ENCODE data around the gene CYB5D1.
"Not testable (repeated sequence)": the region's sequence is repeated elsewhere in the genome, so short reads cannot be mapped to it uniquely, and the experiment has no call there.

CYB5D1 gene, protein sequence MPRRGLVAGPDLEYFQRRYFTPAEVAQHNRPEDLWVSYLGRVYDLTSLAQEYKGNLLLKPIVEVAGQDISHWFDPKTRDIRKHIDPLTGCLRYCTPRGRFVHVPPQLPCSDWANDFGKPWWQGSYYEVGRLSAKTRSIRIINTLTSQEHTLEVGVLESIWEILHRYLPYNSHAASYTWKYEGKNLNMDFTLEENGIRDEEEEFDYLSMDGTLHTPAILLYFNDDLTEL

DNA sequence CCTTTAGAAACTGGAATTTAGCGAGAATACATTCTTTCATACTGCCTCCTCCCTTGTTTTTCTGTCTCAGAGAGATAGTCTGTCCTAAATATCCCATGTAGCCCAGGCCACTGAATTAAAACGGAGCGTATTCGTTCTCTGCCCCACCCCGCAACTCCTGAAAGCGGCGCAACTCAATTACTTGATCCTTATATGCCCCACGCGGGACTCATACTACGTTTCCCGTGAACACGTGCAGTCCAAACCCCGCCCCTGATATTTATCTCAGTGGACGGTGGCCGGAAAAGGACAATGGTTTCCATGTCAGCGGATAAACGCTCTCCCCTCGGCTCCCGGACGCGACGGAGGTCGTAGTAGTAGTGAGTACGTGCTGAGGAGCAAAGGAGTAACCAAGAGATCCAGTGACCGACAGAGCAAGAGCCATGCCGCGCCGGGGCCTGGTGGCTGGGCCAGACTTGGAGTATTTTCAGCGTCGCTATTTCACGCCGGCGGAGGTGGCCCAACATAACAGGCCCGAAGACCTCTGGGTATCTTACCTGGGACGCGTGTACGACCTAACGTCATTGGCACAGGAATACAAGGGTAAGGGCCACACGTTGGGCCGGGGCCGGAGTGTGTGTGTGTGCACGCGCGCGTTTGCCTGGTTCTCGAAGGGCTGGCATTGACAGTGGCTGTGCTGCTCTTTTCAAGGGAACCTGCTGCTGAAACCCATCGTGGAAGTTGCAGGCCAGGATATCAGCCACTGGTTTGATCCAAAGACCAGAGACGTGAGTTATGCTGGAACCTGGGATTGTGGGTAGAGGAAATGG, at the start of gene CYB5D1:
Gene CYB5D1, plus strand, starts transcription at position 291 of the 809 bp plus-strand sequence. Its CDS starts 132 bp downstream, at position 423.
- peak; percentile 85 for DNase-seq

DNA sequence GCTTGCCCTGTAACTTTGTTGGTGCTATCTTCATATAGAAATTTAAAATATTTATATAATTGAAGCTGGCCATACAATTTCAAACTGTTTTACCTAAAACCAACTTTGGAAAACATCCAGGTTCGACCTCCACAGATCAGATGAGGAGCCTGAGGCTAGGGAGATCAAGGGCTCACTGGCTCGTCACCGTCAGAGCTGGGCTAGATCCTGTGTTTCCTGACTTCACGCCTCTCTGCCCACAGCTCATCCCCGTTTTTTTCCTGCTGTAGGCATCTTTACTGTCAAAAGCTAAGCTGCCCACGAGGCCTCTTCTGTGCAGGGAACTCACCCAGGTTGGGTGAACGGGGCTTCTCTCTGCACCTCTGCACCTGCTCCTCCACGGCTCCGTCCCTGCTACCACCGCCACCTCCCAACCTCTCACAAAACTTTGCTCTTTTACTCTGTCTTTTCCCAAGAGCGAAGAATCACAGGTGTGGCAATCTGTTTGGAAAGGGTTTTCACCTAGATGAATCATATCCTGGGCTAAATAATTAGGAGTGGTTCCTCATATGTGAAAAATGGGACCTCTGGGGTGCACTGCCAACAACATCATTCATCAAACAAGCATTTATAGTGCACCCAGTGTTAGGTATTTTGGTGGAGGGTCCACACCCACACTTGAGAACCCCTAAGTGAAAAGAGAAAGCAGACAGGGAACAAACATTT, 48.6 kb upstream of the CYB5D1 start:
- DNase-seq, result no peak

DNA sequence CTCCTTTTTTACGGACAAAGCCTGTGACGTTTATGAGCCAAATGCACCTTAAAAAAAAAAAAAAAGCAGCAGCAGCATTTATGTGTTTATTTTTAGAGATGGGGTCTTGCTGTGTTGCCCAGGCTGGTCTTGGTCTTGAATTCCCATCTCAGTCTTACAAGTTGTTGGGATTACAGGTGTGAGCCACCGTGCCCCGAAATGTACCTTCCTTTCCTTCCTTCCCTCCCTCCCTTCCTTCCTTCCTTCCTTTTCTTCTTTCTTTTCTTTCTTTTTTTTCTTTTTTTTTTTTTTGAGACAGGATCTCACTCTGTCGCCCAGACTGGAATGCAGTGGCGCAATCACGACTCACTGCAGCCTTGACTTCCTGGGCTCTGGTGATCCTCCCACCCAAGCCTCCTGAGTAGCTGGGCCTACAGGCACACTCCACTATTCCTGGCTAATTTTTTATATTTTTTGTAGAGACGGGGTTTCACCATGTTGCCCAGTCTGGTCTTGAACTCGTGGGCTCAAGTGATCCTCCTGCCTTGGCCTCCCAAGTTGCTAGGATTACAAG, 47.9 kb upstream of the CYB5D1 start:
- not testable (repeated sequence) for DNase-seq

DNA sequence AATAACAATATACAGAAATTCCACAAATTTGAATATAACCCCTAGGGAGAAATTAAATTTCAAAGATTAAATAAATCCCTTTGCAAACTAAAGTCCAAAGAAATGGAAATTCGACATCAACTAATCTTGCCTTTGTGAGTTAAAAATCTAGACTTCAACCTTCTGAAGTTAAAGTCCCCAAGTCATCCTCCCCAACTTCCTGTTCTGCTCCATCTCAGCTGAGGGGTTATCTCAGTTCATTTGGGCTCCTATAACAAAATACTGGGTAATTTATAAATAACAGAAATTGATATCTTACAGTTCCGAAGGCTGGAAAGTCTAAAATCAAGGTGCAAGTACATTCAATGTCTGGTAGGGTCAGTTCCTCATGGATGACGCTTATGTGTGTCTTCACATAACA, 46.6 kb upstream of the CYB5D1 start:
- no peak for DNase-seq

DNA sequence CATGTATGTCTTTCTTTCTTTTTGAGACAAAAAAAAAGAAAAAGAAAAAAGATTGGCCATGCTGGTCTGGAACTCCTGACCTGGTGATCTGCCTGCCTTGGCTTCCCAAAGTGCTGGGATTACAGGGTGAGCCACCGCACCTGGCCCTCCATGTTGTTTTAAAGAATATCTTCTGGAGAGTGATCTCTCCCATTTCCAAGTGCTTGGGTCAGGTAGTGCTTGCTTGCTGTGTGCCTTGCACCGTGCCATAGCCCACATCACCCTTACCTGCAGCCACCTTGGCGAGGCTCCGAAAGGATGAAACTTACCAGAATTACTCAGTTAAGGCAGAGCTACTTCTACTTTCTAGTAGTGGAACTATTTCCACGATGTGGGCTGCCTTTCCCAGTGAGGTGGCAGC, 42.8 kb upstream of the CYB5D1 start:
- DNase-seq, result no peak

DNA sequence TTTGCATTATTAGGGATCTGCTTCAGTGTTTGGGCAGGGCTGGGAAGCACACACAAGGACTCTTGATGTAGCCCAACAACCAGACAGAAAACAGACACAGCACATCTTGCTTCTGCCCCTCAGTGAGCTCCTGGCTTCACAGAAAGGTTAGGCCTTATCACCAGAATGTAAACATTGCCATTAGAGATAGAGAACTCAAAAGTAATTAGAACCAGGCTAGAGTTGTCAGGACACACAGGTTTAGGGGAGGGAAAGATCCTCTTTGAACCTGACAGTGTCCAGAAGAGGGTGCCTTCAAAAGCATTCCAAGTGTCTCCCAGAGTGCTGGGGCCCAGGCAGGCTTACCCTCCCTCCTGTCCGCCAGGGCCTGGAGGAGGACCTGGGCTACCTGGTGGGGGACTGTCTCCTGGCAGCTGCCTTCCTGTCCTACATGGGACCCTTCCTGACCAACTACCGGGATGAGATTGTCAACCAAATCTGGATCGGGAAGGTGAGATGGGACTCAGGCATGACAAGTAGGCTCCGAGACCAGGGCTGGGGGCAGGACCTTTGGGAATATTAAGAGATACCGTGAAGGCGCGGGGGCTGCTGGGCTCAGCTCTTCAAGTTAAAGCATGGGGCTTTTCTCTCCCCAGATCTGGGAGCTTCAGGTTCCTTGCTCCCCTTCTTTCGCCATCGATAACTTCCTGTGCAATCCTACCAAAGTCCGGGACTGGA, 40.7 kb upstream of the CYB5D1 start:
- no peak for DNase-seq

DNA sequence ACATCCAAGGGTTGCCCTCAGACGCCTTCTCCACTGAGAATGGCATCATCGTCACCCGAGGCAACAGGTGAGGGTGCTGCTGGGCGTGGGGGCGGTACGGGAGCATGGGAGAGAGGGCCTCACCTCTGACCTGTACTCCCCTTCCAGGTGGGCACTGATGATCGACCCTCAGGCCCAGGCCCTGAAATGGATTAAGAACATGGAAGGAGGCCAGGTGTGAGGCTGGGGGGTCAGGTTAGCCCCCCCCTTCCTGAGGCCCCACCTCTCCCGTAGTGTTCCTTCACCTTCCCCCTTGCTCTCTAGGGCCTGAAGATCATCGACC, 40.2 kb upstream of the CYB5D1 start:
- DNase-seq, result no peak

DNA sequence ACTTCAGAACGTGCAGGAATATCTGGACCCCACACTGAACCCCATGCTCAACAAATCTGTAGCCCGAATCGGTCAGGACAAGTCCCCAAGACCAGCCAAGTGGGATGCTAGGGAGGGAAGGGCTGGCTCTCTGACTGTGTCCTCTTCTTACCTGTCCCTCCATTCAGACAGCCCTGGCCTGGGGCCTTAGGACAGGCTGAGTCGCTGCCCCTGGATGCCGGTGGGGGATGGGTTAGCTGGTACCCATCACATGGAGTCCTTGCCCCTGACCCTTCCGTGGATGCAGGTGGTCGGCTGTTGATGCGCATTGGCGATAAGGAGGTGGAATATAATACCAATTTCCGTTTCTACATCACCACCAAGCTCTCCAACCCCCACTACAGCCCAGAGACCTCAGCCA, 39.8 kb upstream of the CYB5D1 start:
- no peak for DNase-seq

DNA sequence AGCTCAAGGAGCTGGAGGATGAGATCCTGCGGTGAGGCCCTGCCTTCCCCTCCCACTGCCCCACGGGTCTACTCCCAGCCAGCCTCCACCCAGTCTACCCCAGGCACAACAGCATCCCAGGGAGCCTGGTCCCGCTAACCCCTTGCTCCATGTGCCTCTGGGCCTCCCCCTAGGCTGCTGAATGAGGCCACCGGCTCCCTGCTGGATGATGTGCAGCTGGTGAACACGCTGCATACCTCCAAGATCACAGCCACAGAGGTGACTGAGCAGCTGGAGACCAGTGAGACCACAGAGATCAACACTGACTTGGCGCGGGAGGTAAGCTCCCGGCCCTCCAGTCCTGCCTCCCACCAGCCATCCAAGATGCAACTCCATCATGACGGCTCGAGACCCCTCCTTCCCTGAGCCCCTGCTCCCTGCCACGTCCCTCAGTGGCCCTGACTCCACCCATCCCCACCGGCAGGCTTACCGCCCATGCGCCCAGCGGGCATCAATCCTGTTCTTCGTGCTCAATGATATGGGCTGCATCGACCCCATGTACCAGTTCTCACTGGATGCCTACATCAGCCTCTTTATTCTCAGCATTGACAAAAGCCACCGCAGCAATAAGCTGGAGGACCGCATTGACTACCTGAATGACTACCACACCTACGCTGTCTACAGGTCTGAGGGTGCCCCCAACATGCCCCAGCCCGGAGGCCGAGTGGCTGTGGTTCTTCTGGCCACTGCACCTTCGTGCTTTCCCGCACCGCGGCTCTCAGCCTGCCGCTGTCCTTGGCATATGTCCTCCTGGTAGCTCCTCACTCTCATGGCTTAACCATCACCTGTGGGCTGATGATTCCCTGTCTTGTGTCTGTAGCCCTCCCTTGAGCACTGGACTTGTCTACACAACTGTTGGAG, 38.8 kb upstream of the CYB5D1 start:
- DNase-seq, result no peak

DNA sequence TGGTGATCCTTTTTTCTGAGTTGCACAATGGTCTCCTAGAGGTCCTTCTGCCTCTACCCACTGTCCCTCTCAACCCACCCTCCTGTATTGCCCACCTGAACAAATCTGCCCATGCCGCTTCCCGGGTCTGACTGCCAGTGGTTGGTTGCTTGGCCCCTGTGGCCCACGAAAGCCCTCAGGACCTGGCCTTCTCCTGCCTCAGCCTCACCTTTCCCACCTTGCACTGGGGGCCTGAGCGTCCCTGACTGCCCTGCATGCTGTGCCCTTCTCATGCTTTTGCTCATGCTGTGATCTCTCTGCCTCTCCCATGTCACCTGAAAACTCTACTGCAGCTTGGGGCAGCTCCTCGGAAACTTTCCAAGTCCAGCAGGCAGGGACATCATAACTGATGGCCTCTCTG, 37.6 kb upstream of the CYB5D1 start:
- DNase-seq, result no peak

DNA sequence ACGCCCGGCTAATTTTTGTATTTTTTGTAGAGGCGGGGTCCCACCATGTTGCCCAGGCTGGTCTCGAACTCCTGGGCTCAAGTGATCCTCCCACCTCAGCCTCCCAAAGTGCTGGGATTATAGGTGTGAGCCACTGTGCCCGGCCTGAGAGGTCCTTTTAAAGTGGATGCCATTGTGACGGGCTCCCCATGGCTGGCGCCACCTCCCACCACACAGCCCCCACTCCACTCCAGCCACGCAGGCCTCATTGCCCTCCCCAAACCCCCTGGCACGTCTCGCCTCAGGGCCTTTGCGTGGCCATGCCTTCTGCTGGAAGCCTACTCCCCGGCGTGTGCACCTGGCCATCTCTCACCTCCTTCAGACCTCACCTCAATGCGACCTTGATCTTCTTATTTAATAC, 35.7 kb upstream of the CYB5D1 start:
- no peak for DNase-seq

DNA sequence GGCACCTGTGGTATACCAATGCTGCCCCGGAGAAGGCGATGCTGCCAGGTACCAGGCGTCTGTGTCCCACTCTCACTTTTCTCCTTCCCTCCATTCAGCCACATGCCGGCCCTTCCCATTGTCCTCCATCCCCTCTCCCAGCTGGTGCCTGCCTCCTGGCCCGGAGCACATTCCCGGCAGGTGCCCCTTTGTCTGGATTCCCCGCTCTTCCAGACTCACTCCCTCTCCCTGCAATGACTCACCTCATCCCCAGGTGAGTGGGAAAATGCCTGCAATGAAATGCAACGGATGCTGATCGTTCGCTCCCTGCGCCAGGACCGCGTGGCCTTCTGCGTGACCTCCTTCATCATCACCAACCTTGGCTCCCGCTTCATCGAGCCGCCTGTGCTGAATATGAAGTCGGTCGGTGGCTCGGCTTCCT, 34.2 kb upstream of the CYB5D1 start:
- no peak for DNase-seq

DNA sequence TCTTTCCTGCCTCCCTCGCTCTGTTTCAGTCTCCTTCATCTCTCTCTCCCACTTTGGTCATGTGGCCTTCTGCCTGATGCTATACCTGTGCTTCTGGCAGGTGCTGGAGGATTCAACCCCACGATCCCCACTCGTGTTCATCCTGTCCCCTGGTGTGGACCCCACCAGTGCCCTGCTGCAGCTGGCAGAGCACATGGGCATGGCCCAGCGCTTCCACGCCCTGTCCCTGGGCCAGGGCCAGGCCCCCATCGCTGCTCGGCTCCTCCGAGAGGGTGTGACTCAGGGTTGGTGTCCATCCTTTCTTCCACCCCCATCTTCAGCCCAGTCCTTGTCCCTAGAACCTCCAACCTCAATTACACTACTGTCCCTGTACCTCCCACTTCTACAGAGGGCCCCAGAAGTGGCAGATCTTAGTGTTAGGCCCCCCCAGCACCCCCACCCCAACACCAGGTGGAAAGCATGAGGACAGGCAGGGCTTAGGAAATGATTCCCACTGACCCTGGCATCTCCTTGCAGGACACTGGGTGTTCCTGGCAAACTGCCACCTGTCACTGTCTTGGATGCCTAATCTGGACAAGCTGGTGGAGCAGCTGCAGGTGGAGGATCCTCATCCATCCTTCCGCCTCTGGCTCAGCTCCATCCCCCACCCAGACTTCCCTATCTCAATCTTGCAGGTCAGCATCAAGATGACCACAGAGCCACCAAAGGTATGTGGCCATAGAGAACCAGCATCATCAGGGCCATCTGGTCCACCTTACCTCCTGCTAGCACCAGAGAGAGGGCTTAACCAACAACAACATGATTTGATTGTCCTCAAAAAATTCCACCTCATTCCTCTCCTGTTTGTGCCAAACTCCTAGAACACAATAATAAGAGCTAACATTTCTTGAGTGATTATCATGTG, 33.5 kb upstream of the CYB5D1 start:
- DNase-seq, result no peak

DNA sequence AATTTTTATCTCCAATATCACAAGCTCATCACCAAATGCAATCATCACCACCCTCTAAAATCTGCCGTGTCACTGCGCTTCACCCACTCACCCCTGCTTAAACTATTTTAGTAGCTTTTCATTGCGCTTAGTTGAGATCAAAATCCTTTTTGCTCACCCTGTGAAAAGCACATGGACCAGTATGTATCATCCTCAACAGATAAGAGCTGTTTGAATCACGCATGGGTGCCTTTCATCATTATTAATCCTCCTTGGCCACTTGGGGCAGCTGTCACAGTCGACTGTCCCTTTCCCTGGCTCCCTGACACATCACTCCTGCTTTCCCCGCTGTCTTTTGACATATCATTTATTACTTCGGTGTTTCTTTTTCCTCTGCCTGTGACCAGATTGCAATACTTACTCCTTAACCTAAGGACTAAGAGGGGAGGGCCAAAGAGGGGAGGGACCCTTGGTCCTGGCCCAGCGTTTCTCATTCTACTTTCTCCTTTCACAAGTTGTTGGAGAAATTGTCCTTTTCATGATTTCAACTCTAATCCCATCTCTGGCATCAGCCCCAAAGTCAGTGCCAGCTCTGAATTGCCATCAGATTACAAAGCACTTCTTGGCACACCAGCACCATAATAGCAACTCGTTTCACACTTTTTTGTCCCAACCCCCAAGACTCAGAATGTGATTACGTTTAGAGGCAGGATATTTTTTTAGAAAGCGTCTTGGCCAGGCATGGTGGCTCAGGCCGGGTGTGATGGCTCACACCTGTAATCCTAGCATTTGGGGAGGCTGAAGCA, 32.4 kb upstream of the CYB5D1 start:
- DNase-seq, result no peak

DNA sequence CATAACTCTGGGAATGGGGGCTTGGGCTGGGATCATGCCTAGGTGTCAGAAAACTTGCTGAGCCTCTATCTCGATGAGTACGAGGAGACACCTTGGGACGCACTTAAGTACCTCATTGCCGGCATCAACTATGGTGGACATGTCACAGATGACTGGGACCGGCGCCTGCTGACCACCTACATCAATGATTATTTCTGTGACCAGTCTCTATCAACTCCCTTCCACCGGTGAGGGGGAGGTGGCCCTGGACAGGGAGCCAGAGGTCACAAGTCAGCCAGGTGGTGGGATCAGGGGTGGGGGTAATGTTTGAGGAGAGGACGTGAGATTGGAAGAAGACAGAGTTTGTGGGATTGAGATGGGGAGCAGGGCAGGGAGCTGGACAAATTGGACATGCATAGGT, 27.2 kb upstream of the CYB5D1 start:
- no peak for DNase-seq

DNA sequence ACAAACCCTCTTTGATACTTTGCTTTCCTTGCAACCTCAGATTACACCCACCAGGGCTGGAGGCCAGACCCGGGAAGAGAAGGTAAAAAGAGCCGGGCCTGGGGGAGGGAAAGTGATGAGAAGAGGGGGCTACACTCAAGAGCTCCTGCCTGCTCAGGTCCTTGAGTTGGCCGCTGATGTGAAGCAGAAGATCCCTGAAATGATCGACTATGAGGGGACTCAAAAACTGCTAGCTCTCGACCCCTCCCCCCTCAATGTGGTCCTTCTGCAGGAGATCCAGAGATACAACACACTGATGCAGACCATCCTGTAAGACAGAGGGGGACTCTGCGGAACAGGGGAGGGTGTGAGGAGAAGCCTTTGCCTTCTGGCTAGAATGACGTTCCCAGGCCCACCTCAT, 26.6 kb upstream of the CYB5D1 start:
- no peak for DNase-seq

DNA sequence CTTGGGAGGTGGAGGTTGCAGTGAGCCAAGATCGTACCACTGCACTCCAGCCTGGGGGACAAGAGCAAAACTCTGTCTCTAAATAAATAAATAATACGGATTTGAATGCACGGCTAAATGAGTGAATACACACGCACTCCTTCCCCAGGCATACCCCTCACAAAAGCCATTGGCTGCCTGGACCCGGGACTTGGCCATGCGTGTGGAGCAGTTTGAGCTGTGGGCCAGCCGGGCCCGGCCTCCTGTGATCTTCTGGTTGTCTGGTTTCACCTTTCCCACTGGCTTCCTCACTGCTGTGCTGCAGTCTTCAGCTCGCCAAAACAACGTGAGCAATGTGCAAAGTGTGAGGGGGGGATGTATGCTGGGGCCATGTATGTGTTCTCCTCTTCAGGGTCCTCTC, 25.4 kb upstream of the CYB5D1 start:
- no peak for DNase-seq

DNA sequence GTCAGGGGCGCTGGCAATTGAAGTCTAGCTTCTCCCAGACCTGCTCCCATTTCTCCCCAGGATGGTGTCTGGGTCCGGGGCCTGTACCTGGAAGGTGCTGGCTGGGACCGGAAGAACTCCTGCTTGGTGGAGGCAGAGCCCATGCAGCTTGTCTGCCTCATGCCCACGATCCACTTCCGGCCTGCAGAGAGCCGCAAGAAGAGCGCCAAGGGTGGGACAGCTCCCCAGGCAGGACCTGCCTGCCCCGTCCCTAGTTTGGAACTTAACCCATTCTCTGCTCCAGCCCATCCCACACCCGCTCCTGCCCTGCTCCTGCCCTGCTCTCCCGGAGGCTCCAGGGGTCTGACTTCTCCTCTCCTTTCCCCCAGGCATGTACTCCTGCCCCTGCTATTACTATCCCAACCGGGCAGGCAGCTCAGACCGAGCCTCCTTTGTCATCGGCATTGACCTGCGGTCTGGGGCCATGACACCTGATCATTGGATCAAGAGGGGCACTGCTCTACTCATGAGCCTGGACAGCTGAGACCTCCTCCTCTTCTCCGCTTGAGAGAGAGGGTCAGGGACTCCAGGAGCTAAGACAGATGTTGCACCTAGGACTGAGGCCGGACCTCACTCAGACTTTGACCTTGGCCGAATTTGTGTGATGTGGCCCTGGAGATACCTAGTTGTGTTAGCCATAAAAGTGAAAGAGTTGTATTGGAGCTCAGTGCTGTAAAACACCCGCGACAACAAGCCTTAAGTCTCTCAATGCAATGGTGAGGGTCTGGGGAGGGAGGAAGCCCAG, 24.6 kb upstream of the CYB5D1 start:
- no peak for DNase-seq
